ENCODE measurements around the gene KIRREL3.

Gene KIRREL3

GRCh38 chr11:126732981-126733380, 267.6 kb downstream of the KIRREL3 start:
- DNase-seq = no peak

GRCh38 chr11:126731576-126732142, 268.9 kb downstream of the KIRREL3 start:
- DNase-seq = no peak

GRCh38 chr11:126727381-126727780, 273.2 kb downstream of the KIRREL3 start:
- DNase-seq = no peak

GRCh38 chr11:126725521-126725920, 275.0 kb downstream of the KIRREL3 start:
- no peak for DNase-seq

GRCh38 chr11:126725043-126725442, 275.5 kb downstream of the KIRREL3 start:
- no peak for DNase-seq

- no peak for DNase-seq
These were observed 276.9 kb downstream of the KIRREL3 start for GRCh38 chr11:126723665-126724045.

- no peak for DNase-seq
These were observed 277.5 kb downstream of the KIRREL3 start for GRCh38 chr11:126722956-126723664.

- DNase-seq = no peak
These were observed 278.4 kb downstream of the KIRREL3 start for GRCh38 chr11:126722006-126722736.

- DNase-seq = no peak
These were observed 279.9 kb downstream of the KIRREL3 start for GRCh38 chr11:126720539-126721235.

GRCh38 chr11:126719740-126720139, 280.8 kb downstream of the KIRREL3 start:
- DNase-seq = no peak

GRCh38 chr11:126718276-126718675, 282.3 kb downstream of the KIRREL3 start:
- no peak for DNase-seq

- DNase-seq = peak; percentile 13
These were observed 284.0 kb downstream of the KIRREL3 start for GRCh38 chr11:126716456-126717083.

GRCh38 chr11:126713806-126714205, 286.8 kb downstream of the KIRREL3 start:
- DNase-seq = no peak

GRCh38 chr11:126711977-126712625, 288.5 kb downstream of the KIRREL3 start:
- DNase-seq = no peak

GRCh38 chr11:126710804-126711399, 289.7 kb downstream of the KIRREL3 start:
- no peak for DNase-seq

- no peak for DNase-seq
These were observed 293.1 kb downstream of the KIRREL3 start for GRCh38 chr11:126707498-126707897.

- no peak for DNase-seq
These were observed 296.5 kb downstream of the KIRREL3 start for GRCh38 chr11:126704096-126704495.

GRCh38 chr11:126703662-126704061, 296.9 kb downstream of the KIRREL3 start:
- no peak for DNase-seq

GRCh38 chr11:126702987-126703386, 297.6 kb downstream of the KIRREL3 start:
- no peak for DNase-seq

- no peak for DNase-seq
These were observed 298.3 kb downstream of the KIRREL3 start for GRCh38 chr11:126702165-126702720.

GRCh38 chr11:126701520-126701897, 299.1 kb downstream of the KIRREL3 start:
- DNase-seq = no peak

Measured in effector CD4-positive, alpha-beta T cell (primary cell).